Measurements from ENCODE around the gene UBTD2.

DNA sequence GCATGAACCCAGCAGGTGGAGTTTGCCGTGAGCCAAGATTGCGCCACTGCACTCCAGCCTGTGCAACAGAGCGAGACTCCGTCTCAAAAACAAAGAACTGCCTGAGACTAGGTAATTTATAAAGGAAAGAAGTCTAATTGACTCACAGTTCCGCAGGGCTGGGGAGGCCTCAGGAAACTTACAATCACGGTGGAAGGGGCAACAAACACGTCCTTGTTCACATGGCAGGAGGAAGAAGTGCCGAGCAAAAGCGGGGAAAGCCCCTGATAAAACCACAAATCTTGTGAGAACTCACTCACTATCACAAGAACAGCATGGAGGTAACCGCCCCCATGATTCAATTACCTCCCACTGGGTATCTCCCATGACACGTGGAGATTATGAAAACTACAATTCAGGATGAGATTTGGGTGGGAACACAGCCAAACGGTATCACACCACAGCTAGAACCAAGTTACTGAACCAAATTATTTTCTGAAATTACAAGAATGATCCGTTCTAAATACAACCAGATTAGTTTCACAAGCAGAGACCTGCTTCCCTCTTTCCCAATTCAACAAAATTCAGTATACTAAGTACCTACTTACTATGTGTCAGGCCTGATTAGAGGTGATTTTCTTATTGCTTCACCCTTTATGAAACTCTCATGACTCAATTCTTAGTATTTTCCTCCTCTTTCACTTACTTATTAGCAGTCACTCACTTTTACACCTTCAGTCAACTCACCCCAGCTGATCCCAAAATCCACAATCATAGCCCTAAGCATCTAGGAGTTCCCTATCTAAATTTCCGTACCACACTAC is 8.4 kb downstream of the UBTD2 start:
- TF ChIP-seq, protein P1, sequence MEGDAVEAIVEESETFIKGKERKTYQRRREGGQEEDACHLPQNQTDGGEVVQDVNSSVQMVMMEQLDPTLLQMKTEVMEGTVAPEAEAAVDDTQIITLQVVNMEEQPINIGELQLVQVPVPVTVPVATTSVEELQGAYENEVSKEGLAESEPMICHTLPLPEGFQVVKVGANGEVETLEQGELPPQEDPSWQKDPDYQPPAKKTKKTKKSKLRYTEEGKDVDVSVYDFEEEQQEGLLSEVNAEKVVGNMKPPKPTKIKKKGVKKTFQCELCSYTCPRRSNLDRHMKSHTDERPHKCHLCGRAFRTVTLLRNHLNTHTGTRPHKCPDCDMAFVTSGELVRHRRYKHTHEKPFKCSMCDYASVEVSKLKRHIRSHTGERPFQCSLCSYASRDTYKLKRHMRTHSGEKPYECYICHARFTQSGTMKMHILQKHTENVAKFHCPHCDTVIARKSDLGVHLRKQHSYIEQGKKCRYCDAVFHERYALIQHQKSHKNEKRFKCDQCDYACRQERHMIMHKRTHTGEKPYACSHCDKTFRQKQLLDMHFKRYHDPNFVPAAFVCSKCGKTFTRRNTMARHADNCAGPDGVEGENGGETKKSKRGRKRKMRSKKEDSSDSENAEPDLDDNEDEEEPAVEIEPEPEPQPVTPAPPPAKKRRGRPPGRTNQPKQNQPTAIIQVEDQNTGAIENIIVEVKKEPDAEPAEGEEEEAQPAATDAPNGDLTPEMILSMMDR (IDR thresholded peaks at IDR 0.05) = no peak
- TF ChIP-seq NR2C2 (CRISPR knock-in tag; IDR thresholded peaks at IDR 0.05) (no peak), JUN (CRISPR knock-in tag; IDR thresholded peaks at IDR 0.05) (no peak), ELF4 (CRISPR knock-in tag; IDR thresholded peaks at IDR 0.05; ENCODE audit: low read depth) (no peak), CREB1 (CRISPR knock-in tag; IDR thresholded peaks at IDR 0.05) (no peak), FOXJ3 (CRISPR knock-in tag; IDR thresholded peaks at IDR 0.05; ENCODE audit: borderline replicate concordance) (no peak), GRHL2 (CRISPR knock-in tag; IDR thresholded peaks at IDR 0.05; ENCODE audit: insufficient replicate concordance, severe bottlenecking) (no peak), ETV6 (CRISPR knock-in tag; IDR thresholded peaks at IDR 0.05) (no peak)
- TF ChIP-seq, protein P2, sequence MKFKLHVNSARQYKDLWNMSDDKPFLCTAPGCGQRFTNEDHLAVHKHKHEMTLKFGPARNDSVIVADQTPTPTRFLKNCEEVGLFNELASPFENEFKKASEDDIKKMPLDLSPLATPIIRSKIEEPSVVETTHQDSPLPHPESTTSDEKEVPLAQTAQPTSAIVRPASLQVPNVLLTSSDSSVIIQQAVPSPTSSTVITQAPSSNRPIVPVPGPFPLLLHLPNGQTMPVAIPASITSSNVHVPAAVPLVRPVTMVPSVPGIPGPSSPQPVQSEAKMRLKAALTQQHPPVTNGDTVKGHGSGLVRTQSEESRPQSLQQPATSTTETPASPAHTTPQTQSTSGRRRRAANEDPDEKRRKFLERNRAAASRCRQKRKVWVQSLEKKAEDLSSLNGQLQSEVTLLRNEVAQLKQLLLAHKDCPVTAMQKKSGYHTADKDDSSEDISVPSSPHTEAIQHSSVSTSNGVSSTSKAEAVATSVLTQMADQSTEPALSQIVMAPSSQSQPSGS (CRISPR knock-in tag; IDR thresholded peaks at IDR 0.05; ENCODE audit: borderline replicate concordance, low read depth) = no peak
- TF ChIP-seq, protein P3, sequence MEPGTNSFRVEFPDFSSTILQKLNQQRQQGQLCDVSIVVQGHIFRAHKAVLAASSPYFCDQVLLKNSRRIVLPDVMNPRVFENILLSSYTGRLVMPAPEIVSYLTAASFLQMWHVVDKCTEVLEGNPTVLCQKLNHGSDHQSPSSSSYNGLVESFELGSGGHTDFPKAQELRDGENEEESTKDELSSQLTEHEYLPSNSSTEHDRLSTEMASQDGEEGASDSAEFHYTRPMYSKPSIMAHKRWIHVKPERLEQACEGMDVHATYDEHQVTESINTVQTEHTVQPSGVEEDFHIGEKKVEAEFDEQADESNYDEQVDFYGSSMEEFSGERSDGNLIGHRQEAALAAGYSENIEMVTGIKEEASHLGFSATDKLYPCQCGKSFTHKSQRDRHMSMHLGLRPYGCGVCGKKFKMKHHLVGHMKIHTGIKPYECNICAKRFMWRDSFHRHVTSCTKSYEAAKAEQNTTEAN (CRISPR knock-in tag; IDR thresholded peaks at IDR 0.05) = no peak
- TF ChIP-seq, protein P4, sequence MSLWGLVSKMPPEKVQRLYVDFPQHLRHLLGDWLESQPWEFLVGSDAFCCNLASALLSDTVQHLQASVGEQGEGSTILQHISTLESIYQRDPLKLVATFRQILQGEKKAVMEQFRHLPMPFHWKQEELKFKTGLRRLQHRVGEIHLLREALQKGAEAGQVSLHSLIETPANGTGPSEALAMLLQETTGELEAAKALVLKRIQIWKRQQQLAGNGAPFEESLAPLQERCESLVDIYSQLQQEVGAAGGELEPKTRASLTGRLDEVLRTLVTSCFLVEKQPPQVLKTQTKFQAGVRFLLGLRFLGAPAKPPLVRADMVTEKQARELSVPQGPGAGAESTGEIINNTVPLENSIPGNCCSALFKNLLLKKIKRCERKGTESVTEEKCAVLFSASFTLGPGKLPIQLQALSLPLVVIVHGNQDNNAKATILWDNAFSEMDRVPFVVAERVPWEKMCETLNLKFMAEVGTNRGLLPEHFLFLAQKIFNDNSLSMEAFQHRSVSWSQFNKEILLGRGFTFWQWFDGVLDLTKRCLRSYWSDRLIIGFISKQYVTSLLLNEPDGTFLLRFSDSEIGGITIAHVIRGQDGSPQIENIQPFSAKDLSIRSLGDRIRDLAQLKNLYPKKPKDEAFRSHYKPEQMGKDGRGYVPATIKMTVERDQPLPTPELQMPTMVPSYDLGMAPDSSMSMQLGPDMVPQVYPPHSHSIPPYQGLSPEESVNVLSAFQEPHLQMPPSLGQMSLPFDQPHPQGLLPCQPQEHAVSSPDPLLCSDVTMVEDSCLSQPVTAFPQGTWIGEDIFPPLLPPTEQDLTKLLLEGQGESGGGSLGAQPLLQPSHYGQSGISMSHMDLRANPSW (CRISPR knock-in tag; conservative IDR thresholded peaks at IDR 0.05; ENCODE audit: low read depth) = no peak

Measured in WTC11 (cell line).